ENCODE results near the gene GBA3. TPM values are rescaled to one million over a fixed set of nuclear protein-coding genes. Genes with fewer than 3 reads are reported as not detected.

The GBA3 gene
- total RNA-seq, 4 donors from 2014 or later: 0.33 to 0.89 (median 0.77) TPM

DNA sequence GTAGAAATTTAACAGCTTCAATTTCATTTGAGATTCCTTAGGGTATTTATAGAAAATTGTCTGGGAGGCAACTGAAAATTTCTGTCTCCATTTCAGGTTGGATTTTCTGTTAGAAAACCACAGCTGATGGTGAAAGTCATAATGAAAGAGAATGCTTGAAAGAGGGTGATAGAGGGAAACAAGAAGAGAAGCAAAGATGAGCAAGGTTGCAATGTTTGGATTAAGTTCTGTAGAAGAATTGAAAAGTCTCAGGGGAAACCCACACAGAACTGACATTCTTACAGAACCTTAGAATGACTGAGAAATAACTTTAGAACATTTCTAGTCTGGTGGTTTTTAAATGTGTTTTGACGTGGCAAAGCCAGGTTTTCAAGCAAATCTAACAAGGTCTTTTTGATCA lies 14.7 kb downstream of the GBA3 start:
- DNase-seq: no peak
- 71 to 78% methylated on average over 1 of the region's 1 CpG for WGBS, 2 donors
- no peak for TF ChIP-seq CTCF (IDR thresholded peaks at IDR 0.05)
- no peak for TF ChIP-seq POLR2A (IDR thresholded peaks at IDR 0.05)
- Histone ChIP-seq H3K27me3 (no peaks in the 10 kb centered on the region), H3K4me1 (peaks cover 4 to 11% of the 10 kb centered on the region in 2 donors), H3K9me3 (no peaks in the 10 kb centered on the region), H3K4me3 (replicated peaks in 1 of 3) (no peak overlapping the region), H3K27ac (no peak overlapping the region), H3K36me3 (no peaks in the 10 kb centered on the region)
- intact Hi-C loops (cut with DNase I): no loop called here

GRCh38 chr4:22708961-22709360 lies 16.2 kb downstream of the GBA3 start:
- no peak overlapping the region for H3K27ac ChIP-seq
- peak in 1 of 2 donors; percentile 2 for DNase-seq
- TF ChIP-seq CTCF (IDR thresholded peaks at IDR 0.05) (no peak), POLR2A (IDR thresholded peaks at IDR 0.05) (no peak)
- WGBS, 2 donors: 80 to 82% methylated on average over 3 of the region's 3 CpGs
- H3K4me1 ChIP-seq: no peaks in the 10 kb centered on the region
- intact Hi-C loops (cut with DNase I): no loop called here
- no peaks in the 10 kb centered on the region for H3K27me3 ChIP-seq
- H3K9me3 ChIP-seq: no peaks in the 10 kb centered on the region
- no peaks in the 10 kb centered on the region for H3K36me3 ChIP-seq
- no peak overlapping the region for H3K4me3 ChIP-seq (replicated peaks in 1 of 3)

GRCh38 chr4:22712105-22712504 lies 19.4 kb downstream of the GBA3 start:
- no peaks in the 10 kb centered on the region for H3K27me3 ChIP-seq

GRCh38 chr4:22712529-22712928 lies 19.8 kb downstream of the GBA3 start:
- H3K36me3 ChIP-seq: no peaks in the 10 kb centered on the region
- TF ChIP-seq POLR2A (IDR thresholded peaks at IDR 0.05) (no peak), CTCF (IDR thresholded peaks at IDR 0.05) (no peak)
- 81 to 87% methylated on average over 7 of the region's 7 CpGs for WGBS, 2 donors

More at GRCh38 chr4:22712105-22712504, 19.4 kb downstream of the GBA3 start:
- TF ChIP-seq CTCF (IDR thresholded peaks at IDR 0.05) (no peak), POLR2A (IDR thresholded peaks at IDR 0.05) (no peak)
- no peak overlapping the region for H3K4me3 ChIP-seq (replicated peaks in 1 of 3)
- intact Hi-C loops (cut with DNase I): no loop called here
- H3K27ac ChIP-seq: no peak overlapping the region
- no peaks in the 10 kb centered on the region for H3K36me3 ChIP-seq
- WGBS, 2 donors: 82 to 86% methylated on average over 4 of the region's 4 CpGs
- DNase-seq: no peak
- no peaks in the 10 kb centered on the region for H3K4me1 ChIP-seq
- no peaks in the 10 kb centered on the region for H3K9me3 ChIP-seq

DNA sequence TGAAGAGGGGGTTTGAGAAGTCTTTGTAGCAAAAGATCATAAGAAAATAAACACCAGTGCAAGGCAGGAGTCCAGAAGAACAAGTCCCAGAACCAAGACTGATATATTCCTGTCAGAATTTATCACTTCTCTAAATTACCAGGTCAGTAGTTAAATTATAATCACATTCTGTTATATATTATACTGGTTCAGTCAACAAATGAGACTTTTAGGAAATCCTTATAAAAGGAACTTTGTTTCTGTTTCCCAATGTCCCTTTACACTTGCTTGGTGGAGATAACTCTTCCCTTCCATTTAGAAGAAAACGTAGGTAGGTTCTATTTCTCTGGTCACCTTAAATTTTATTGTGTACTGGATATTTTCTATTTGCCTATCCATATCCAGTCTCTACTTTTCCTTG lies 21.1 kb downstream of the GBA3 start:
- TF ChIP-seq POLR2A (IDR thresholded peaks at IDR 0.05) (no peak), CTCF (IDR thresholded peaks at IDR 0.05) (no peak)
- Histone ChIP-seq H3K9me3 (no peaks in the 10 kb centered on the region), H3K4me1 (no peaks in the 10 kb centered on the region), H3K4me3 (replicated peaks in 1 of 3) (no peak overlapping the region), H3K27ac (no peak overlapping the region), H3K27me3 (no peaks in the 10 kb centered on the region), H3K36me3 (no peaks in the 10 kb centered on the region)
- no peak for DNase-seq
- intact Hi-C loops (cut with DNase I): no loop called here
- WGBS, 2 donors: 83 to 95% methylated on average over 1 of the region's 1 CpG

More at GRCh38 chr4:22712529-22712928, 19.8 kb downstream of the GBA3 start:
- no peak for DNase-seq
- Histone ChIP-seq H3K27me3 (no peaks in the 10 kb centered on the region), H3K27ac (no peak overlapping the region), H3K4me3 (replicated peaks in 1 of 3) (no peak overlapping the region), H3K9me3 (no peaks in the 10 kb centered on the region), H3K4me1 (no peaks in the 10 kb centered on the region)
- intact Hi-C loops (cut with DNase I): no loop called here

Data from thyroid gland (tissue), 4 donors.